Renal pelvis (tissue), 12 donors: ENCODE results near the gene BORCS6. TPM values are rescaled to one million over a fixed set of nuclear protein-coding genes. Genes with fewer than 3 reads are reported as not detected.

ENCODE experiments used
- DNase-seq: peaks from one replicate; pipeline ENCODE4 v3.0.0-alpha.2; 2013
- long read RNA-seq, 16 experiments: transcript quantifications; one replicate each; lab custom pipeline, GENCODE V29; 2026
- polyA plus RNA-seq, 3 donors: library from polyadenylated mRNA; unstranded; fragments of 120-200 nt; gene quantifications; one replicate each; pipeline ENCODE4 v1.2.1, GENCODE V29; 2013; ENCODE audit not compliant: insufficient read length in 3 of 3

The BORCS6 gene
- 1 to 10 TPM; 4.4 to 5.1 (median 4.9) TPM for polyA plus RNA-seq
- long read RNA-seq, donor 1, transcript BORCS6-201 (1 exons, 2,575 nt), result major isoform, 6 of 6 reads
- long read RNA-seq, donor 1, partial matches to known transcripts, result 0 of 6 reads
- long read RNA-seq, donor 1, other reads (novel, unspliced or antisense), result 0 of 6 reads
- long read RNA-seq, donor 2, transcript BORCS6-201 (1 exons, 2,575 nt), result major isoform, 11 of 11 reads
- long read RNA-seq, donor 2, partial matches to known transcripts, result 0 of 11 reads
- long read RNA-seq, donor 2, other reads (novel, unspliced or antisense), result 0 of 11 reads
- long read RNA-seq, donor 3, transcript BORCS6-201 (1 exons, 2,575 nt), result major isoform, 5 of 5 reads
- long read RNA-seq, donor 3, partial matches to known transcripts, result 0 of 5 reads
- long read RNA-seq, donor 3, other reads (novel, unspliced or antisense), result 0 of 5 reads
- long read RNA-seq, donor 4, transcript BORCS6-201 (1 exons, 2,575 nt), result major isoform, 10 of 10 reads
- long read RNA-seq, donor 4, partial matches to known transcripts, result 0 of 10 reads
- long read RNA-seq, donor 4, other reads (novel, unspliced or antisense), result 0 of 10 reads
- long read RNA-seq, donor 5, transcript BORCS6-201 (1 exons, 2,575 nt), result major isoform, 8 of 8 reads
- long read RNA-seq, donor 5, partial matches to known transcripts, result 0 of 8 reads
- long read RNA-seq, donor 5, other reads (novel, unspliced or antisense), result 0 of 8 reads
- long read RNA-seq, donor 6, partial matches to known transcripts, result 0 of 2 reads
- long read RNA-seq, donor 6, other reads (novel, unspliced or antisense), result 0 of 2 reads
- long read RNA-seq, donor 7, transcript BORCS6-201 (1 exons, 2,575 nt), result major isoform, 15 of 15 reads
- long read RNA-seq, donor 7, partial matches to known transcripts, result 0 of 15 reads
- long read RNA-seq, donor 7, other reads (novel, unspliced or antisense), result 0 of 15 reads
- long read RNA-seq, donor 8, transcript BORCS6-201 (1 exons, 2,575 nt), result major isoform, 6 of 6 reads
- long read RNA-seq, donor 8, partial matches to known transcripts, result 0 of 6 reads
- long read RNA-seq, donor 8, other reads (novel, unspliced or antisense), result 0 of 6 reads
- long read RNA-seq, donor 9, transcript BORCS6-201 (1 exons, 2,575 nt), result major isoform, 10 of 10 reads
- long read RNA-seq, donor 9, partial matches to known transcripts, result 0 of 10 reads
- long read RNA-seq, donor 9, other reads (novel, unspliced or antisense), result 0 of 10 reads
- long read RNA-seq, donor 10, transcript BORCS6-201 (1 exons, 2,575 nt), result major isoform, 6 of 6 reads
- long read RNA-seq, donor 10, partial matches to known transcripts, result 0 of 6 reads
- long read RNA-seq, donor 10, other reads (novel, unspliced or antisense), result 0 of 6 reads
- long read RNA-seq, donor 11, transcript BORCS6-201 (1 exons, 2,575 nt), result major isoform, 10 of 10 reads
- long read RNA-seq, donor 11, partial matches to known transcripts, result 0 of 10 reads
- long read RNA-seq, donor 11, other reads (novel, unspliced or antisense), result 0 of 10 reads
- long read RNA-seq, donor 12, transcript BORCS6-201 (1 exons, 2,575 nt), result major isoform, 5 of 5 reads
- long read RNA-seq, donor 12, partial matches to known transcripts, result 0 of 5 reads
- long read RNA-seq, donor 12, other reads (novel, unspliced or antisense), result 0 of 5 reads
- long read RNA-seq, donor 13, partial matches to known transcripts, result 0 of 4 reads
- long read RNA-seq, donor 13, other reads (novel, unspliced or antisense), result 0 of 4 reads
- long read RNA-seq, donor 14, result 0 reads
- long read RNA-seq, donor 15, result 0 reads
- long read RNA-seq, donor 16, transcript BORCS6-201 (1 exons, 2,575 nt), result major isoform, 13 of 13 reads
- long read RNA-seq, donor 16, partial matches to known transcripts, result 0 of 13 reads
- long read RNA-seq, donor 16, other reads (novel, unspliced or antisense), result 0 of 13 reads

DNA sequence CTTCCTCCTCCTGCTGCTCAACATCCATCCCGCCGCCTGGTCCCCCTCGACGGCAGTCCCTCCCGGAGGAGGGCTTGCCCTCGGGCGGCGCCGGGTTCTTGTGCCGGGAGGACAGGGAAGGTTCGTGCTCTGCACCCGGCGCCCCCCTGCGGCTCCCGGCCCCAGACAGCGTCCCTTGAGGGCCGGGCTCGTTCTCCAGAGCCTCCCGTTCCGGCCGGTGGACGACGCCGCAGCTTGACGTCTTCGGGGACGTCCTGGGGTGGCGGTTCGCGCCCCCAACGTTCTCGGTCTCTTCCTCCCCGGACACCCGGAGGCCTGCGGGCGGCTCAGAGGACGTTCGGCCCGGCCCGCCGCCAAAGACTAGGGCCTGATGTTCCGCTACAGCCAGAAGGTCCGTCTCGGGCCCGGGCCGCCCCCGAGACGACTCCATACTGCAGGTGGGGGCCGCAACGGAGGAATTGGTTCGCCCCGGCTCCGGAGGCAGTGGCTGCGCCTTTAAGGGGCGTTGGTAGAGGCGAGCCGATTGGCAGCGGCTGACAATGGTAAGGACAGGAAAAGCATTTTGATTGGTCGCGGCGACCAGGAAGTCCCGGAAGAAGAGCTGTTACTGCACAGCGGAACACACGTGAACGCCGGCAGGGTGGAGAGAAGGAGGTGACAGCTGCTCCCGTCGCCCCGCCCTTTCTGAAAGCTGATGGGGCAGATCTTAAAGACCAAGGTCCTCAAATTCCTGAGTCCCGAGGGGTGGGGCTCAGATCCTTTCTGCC, at the start of gene BORCS6:
Gene BORCS6 (minus strand): TSS at position 470 of the 767 bp plus-strand sequence. CDS start 40 bp downstream, at position 430.
- DNase-seq, result peak; percentile 97

GRCh38 chr17:8237886-8238285, 47.9 kb upstream of the BORCS6 start:
- DNase-seq, result no peak

GRCh38 chr17:8237175-8237574, 47.2 kb upstream of the BORCS6 start:
- no peak for DNase-seq

DNA sequence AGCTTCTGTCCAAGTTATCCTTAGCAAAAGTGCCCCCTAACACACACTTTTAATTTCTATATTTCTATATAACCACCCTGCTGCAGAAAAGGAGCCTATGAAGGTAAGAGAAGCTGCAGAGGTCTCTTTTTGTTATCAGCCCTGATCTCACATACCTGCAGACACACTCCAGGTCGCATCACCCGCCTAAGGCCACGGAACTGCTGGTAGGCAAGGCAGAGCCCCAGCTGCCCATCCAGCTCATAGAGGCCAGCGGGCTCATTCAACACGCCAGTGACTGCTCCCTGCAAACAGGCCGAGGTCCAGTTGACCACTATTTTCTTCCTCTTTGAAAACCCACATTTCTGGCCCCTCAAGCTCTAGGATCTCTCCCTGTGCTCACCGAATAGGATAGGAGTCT, 45.7 kb upstream of the BORCS6 start:
- DNase-seq, result no peak

- no peak for DNase-seq
These were observed 44.6 kb upstream of the BORCS6 start for GRCh38 chr17:8234361-8235270.

DNA sequence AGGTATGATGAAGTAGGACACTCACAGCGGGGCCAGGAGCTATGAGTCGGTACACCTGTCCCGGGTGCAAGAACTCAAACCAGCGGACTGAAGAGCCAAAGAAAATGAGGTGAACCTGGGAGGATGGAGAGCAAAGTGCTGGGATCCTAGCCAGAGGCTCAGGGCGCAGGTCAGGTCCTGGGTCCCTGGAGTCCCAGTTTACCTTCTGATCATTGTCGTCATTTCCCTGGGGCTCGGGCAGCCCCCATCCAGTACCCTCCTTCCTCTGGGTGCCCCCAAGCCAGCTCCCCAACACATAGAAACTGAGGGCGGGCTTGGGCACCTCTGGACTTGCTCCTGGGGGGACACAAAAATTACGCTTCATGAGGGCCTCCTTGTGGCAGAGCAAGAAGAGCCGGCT, 41.7 kb upstream of the BORCS6 start:
- DNase-seq, result no peak

DNA sequence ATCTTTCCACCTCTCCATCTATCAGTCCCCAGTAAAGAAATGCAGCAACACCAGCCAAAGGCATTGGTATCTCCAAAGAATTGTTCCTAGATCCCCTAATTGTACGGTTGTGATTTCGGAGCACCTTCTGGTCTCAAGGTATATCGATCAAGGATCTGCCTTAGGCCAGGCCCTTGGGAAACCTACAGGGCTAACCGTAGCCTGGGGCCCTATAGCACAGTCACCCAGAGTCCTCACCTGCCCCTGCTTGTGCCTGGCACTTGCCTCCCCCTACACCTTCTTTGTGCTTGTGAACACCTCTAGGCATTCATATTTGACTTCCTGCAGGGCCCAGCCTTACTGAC, 37.2 kb upstream of the BORCS6 start:
- no peak for DNase-seq

DNA sequence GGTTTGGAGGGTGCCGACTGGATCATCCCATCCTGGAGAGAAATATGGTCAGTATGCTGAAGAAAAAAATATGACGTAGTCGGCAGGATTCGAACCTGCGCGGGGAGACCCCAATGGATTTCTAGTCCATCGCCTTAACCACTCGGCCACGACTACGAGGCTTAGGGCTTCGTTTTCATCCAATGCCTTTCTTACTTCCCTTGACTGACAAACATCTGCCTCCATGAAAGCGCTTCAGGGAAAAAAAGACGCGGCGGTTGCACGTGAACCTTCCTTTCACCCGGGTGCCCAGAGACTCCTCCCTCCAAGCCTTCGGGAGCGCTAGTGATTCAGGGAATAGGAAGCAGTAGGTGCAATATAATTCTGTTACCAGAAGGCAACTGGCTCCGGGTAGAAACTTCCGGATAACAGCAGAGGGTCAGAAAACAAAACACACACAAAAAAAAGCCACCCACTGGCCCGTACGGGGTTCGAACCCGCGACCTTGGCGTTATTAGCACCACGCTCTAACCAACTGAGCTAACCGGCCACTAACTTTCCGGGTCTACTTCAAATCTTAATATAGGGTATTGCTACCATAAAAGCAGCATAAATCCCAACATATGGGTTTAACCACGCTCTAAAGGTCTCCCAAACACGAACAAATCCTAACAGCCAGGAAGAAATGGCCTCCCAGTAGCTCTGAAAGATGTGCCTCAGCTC, 36.7 kb upstream of the BORCS6 start:
- peak; percentile 92 for DNase-seq

- DNase-seq, result peak; percentile 20
These were observed 36.0 kb upstream of the BORCS6 start for GRCh38 chr17:8225813-8226535.

GRCh38 chr17:8224891-8225812, 35.2 kb upstream of the BORCS6 start:
- DNase-seq, result no peak

GRCh38 chr17:8223356-8224126, 33.6 kb upstream of the BORCS6 start:
- DNase-seq, result peak; percentile 55

GRCh38 chr17:8222630-8223355, 32.8 kb upstream of the BORCS6 start:
- peak; percentile 93 for DNase-seq

DNA sequence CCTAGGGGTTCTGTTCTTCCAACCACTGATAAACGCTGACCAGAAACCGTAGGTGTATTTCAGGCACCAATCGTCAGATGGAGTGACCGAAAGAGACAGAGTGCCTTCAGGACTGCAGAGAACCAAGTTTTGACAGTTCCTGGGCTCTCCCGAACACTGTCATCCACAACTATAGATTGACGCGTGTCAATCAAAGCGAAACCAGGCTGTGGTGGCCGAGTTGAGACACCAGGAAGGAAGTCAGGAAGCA, 32.3 kb upstream of the BORCS6 start:
- no peak for DNase-seq

DNA sequence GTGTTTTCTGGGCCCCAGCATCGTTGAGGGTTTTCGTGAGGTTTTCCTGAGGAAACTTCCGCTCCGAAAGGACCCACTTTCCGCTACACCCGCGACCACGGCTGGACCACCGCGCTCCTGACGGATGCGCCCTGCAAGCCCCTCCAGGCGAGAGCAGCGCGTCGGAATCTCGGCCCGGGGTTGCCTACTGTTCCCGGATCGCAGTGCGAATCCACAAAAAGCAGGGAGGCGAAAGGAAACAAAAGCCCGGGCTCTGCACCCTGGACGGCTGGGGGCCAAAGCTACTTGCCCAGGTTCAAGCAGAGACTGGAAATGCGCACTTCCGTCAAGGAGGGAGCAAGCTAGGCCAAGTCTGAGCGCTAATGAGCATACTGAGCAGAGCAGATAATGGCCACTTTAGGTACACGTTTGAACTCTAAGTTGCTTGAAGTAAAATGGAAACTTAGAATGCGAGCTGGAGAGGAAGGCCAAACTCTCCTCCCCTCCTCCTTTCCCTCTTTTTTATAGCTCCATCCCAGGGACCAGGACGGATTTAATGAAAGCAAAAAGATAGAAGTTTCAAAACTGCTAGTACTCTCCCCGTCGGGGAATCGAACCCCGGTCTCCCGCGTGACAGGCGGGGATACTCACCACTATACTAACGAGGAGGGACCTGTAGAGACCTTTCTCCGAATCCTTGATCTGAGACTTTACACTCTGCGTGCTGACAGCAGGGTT, 31.8 kb upstream of the BORCS6 start:
- DNase-seq, result peak; percentile 93
